HepG2 (cell line): Measurements from ENCODE around the gene MPO. TPM values are rescaled to one million over a fixed set of nuclear protein-coding genes. Genes with fewer than 3 reads are reported as not detected.

Experiments
- ATAC-seq: fragments of 200-7000 bp; cut with Tn5 transposase; 3 replicates; pipeline ENCODE4 v1.9.1; 2020; ENCODE audit warnings: mild to moderate bottlenecking, moderate library complexity
- BruUV-seq: library from RNA; stranded (reverse); fragments of 400-500 nt; replicated peaks from 2 replicates; lab custom pipeline; 2021; lab: Mats Ljungman, UMichigan
- CTCF ChIA-PET: fragments of 300-600 bp; formaldehyde crosslinking; extraction: SDS; loops from one replicate; lab custom pipeline; 2021; ENCODE audit warnings: low total read pairs, inconsistent platforms, low intra/inter-chr PET ratio; lab: Yijun Ruan, JAX
- POLR2A ChIA-PET: fragments of 350-600 bp; sonication (Branson Sonifier 250); formaldehyde crosslinking; loops from one replicate; lab custom pipeline; 2020; ENCODE audit warnings: antibody characterized with exemption, inconsistent platforms; lab: Yijun Ruan, JAX
- DNase-seq: peaks from one replicate; pipeline ENCODE4 v3.0.0-alpha.2; 2015; ENCODE audit warnings: low spot score
- FAIRE-seq: peaks from 3 replicates; lab custom pipeline; 2011; peaks lifted over from hg19 to GRCh38; lab: Jason Lieb, UNC
- H2AFZ ChIP-seq: one replicate; pipeline ENCODE4 v1.6.1; 2011; ENCODE audit warnings: low read length, inconsistent platforms
- H3K27ac ChIP-seq: fragments of 300-600 bp; 3 replicates; pipeline ENCODE4 v1.8.0; 2011; ENCODE audit warnings: mixed run types, mild to moderate bottlenecking, mixed read lengths, low read length, inconsistent platforms; ENCODE audit not compliant: insufficient read depth; ENCODE audit errors: extremely low read length
- H3K27me3 ChIP-seq, 2 experiments: fragments of 200-600 bp in 1 of 2; 2 replicates in 1 of 2; 3 replicates in 1 of 2; pipeline versions ENCODE4 v1.6.0 to v1.8.0; 2011; ENCODE audit warnings: low read length in 2 of 2, mild to moderate bottlenecking in 2 of 2, moderate library complexity in 2 of 2, inconsistent platforms in 1 of 2; ENCODE audit not compliant: insufficient read depth in 2 of 2, control insufficient read depth in 1 of 2
- H3K36me3 ChIP-seq, 2 experiments: fragments of 200-600 bp in 1 of 2; replicated peaks in 1 of 2; 2 replicates in 1 of 2; 3 replicates in 1 of 2; pipeline versions ENCODE4 v1.5.1 to v1.8.0; 2011; ENCODE audit warnings: low read length in 2 of 2, inconsistent platforms in 1 of 2; ENCODE audit not compliant: insufficient read depth in 2 of 2, control insufficient read depth in 1 of 2
- H3K4me1 ChIP-seq: 2 replicates; pipeline ENCODE4 v1.5.1; 2012; ENCODE audit warnings: low read length, inconsistent platforms; ENCODE audit not compliant: insufficient read depth
- H3K4me2 ChIP-seq: 2 replicates; pipeline ENCODE4 v1.6.0; 2011; ENCODE audit warnings: low read depth, low read length, inconsistent platforms
- H3K4me3 ChIP-seq, 3 experiments: fragments of 200-600 bp in 1 of 3; sonication (generic), shearing (Covaris generic) in 1 of 3; replicated peaks in 1 of 3; 2 replicates each; pipeline ENCODE4 v1.5.1; 2011 to 2016; ENCODE audit warnings: low read length in 3 of 3, inconsistent platforms in 2 of 3, low read depth in 2 of 3, mild to moderate bottlenecking in 2 of 3, control low read depth in 1 of 3, mixed read lengths in 1 of 3; ENCODE audit not compliant: insufficient read depth in 1 of 3
- H3K79me2 ChIP-seq: one replicate; pipeline ENCODE4 v1.6.1; 2011; ENCODE audit warnings: low read length, inconsistent platforms; ENCODE audit not compliant: insufficient read depth
- H3K9ac ChIP-seq: 2 replicates; pipeline ENCODE4 v1.6.0; 2011; ENCODE audit warnings: mild to moderate bottlenecking, low read depth, low read length, inconsistent platforms; ENCODE audit not compliant: insufficient read depth
- H3K9me3 ChIP-seq: 2 replicates; pipeline ENCODE4 v1.5.1; 2012; ENCODE audit warnings: mild to moderate bottlenecking, low read length
- H4K20me1 ChIP-seq: 2 replicates; pipeline ENCODE4 v1.6.0; 2011; ENCODE audit warnings: inconsistent platforms, mild to moderate bottlenecking, low read length, moderate library complexity; ENCODE audit not compliant: insufficient read depth
- BHLHE40 ChIP-seq: IDR thresholded peaks from 2 replicates; pipeline ENCODE4 v1.6.1; 2011; ENCODE audit warnings: low read length, improper control_type of control experiment
- FOXP1 ChIP-seq, 2 experiments: fragments of 450-650 bp in 1 of 2; IDR thresholded peaks; 2 replicates each; pipeline ENCODE4 v1.6.1; 2017 to 2018; ENCODE audit warnings: antibody characterized with exemption in 1 of 2
- RFX5 ChIP-seq: IDR thresholded peaks from 2 replicates; pipeline ENCODE4 v1.6.1; 2011; ENCODE audit warnings: low read depth, low read length, improper control_type of control experiment
- WGBS: methylation state at CpG from one replicate; pipeline ENCODE4 v1.1.6; 2017; ENCODE audit warnings: low lambda C conversion rate; 5-methylcytosine and 5-hydroxymethylcytosine counted together
- in situ Hi-C: cut with HindIII; loops from 2 replicates; pipeline ENCODE4 v1.10.0; 2017; ENCODE audit warnings: low pct_unique_long_range_greater_than_20kb; ENCODE audit not compliant: extremely low pct_ligation_motif_present
- intact Hi-C: fragments of 100-400 bp; cut with micrococcal nuclease; formaldehyde crosslinking; loops from one replicate; pipeline ENCODE4 v1.10.0; 2022; ENCODE audit not compliant: unreplicated experiment
- polyA plus RNA-seq, 8 experiments: library from polyadenylated mRNA; depleted of rRNA in 3 of 8; stranded (reverse) in 7 of 8; unstranded in 1 of 8; fragments of >200 nt; fragmentation: Illumina TruSeq in 4 of 8; extraction: Trizol in 4 of 8; gene quantifications; 2 replicates each; pipeline versions ENCODE4 v1.2.1 to v1.2.3, GENCODE V29; 2011 to 2016; ENCODE audit warnings: low read depth in 4 of 8, missing spikeins in 1 of 8, mixed read lengths in 1 of 8; ENCODE audit not compliant: insufficient read depth in 1 of 8
- total RNA-seq, 5 experiments: library from RNA; depleted of rRNA; stranded (reverse); fragments of >200 nt; fragmentation: Illumina TruSeq; extraction: Trizol; gene quantifications; 2 replicates each; pipeline ENCODE4 v1.2.3, GENCODE V29; 2016; ENCODE audit warnings: low read depth in 1 of 5
- TF ChIP-seq, protein P1 (sequence below): sonication (generic); formaldehyde crosslinking; IDR thresholded peaks from 2 replicates; pipeline ENCODE4 v1.5.0; 2020; ENCODE audit warnings: mild to moderate bottlenecking, missing genetic modification reagents, moderate library complexity
- TF ChIP-seq, protein P2 (sequence below): sonication (generic); formaldehyde crosslinking; IDR thresholded peaks from 2 replicates; pipeline ENCODE4 v1.4.0; 2020; ENCODE audit warnings: mild to moderate bottlenecking, missing genetic modification reagents

Gene MPO
- total and polyA plus RNA-seq, 2 of the 13 experiments (the other 11 are each of a cell fraction or from before 2014, with no cell fraction given): not detected

DNA sequence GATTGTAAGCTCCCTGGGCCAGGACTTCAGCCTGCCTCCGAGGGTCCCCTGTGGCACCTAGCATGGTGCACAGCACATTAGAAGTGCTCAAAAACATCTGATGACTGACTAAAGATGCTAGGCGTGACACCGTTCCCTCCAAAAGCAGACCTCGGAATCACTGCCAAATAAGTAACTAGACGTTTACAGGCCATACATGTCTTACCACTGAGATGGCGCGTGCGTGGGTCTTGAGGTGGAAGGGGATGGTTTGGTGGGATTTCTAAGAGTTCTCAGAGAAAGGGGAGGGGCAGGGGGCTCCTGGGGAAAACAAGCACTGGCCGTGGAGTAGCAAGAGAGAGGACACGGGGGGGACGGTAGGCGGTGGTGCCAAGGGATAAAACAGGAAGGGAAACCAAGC lies 12.4 kb downstream of the MPO start:
- H4K20me1 ChIP-seq: no peaks in the 10 kb centered on the region
- H3K4me1 ChIP-seq: no peaks in the 10 kb centered on the region
- CTCF ChIA-PET: no interaction called here
- no TSS peak for BruUV-seq
- in situ Hi-C loops (no loop called here), intact Hi-C loops (no loop called here)
- FAIRE-seq: no peak
- no peaks in the 10 kb centered on the region for H3K36me3 ChIP-seq
- peaks cover 3 to 60% of the 10 kb centered on the region in 2 experiments; a peak in 4 of 5 replicates for H3K27me3 ChIP-seq
- no peak overlapping the region for H2AFZ ChIP-seq
- no peak overlapping the region for H3K27ac ChIP-seq
- H3K79me2 ChIP-seq: no peaks in the 10 kb centered on the region
- ATAC-seq: no peak
- POLR2A ChIA-PET: no interaction called here
- DNase-seq: no peak
- H3K9me3 ChIP-seq: no peaks in the 10 kb centered on the region
- no peak for TF ChIP-seq RFX5
- TF ChIP-seq, protein P1, sequence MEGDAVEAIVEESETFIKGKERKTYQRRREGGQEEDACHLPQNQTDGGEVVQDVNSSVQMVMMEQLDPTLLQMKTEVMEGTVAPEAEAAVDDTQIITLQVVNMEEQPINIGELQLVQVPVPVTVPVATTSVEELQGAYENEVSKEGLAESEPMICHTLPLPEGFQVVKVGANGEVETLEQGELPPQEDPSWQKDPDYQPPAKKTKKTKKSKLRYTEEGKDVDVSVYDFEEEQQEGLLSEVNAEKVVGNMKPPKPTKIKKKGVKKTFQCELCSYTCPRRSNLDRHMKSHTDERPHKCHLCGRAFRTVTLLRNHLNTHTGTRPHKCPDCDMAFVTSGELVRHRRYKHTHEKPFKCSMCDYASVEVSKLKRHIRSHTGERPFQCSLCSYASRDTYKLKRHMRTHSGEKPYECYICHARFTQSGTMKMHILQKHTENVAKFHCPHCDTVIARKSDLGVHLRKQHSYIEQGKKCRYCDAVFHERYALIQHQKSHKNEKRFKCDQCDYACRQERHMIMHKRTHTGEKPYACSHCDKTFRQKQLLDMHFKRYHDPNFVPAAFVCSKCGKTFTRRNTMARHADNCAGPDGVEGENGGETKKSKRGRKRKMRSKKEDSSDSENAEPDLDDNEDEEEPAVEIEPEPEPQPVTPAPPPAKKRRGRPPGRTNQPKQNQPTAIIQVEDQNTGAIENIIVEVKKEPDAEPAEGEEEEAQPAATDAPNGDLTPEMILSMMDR (CRISPR knock-in tag): no peak
- no peak for TF ChIP-seq BHLHE40
- TF ChIP-seq, protein P2, sequence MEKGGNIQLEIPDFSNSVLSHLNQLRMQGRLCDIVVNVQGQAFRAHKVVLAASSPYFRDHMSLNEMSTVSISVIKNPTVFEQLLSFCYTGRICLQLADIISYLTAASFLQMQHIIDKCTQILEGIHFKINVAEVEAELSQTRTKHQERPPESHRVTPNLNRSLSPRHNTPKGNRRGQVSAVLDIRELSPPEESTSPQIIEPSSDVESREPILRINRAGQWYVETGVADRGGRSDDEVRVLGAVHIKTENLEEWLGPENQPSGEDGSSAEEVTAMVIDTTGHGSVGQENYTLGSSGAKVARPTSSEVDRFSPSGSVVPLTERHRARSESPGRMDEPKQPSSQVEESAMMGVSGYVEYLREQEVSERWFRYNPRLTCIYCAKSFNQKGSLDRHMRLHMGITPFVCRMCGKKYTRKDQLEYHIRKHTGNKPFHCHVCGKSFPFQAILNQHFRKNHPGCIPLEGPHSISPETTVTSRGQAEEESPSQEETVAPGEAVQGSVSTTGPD (CRISPR knock-in tag): no peak
- TF ChIP-seq FOXP1 (IDR thresholded peaks at IDR 0.05): no peak
- TF ChIP-seq FOXP1 (CRISPR knock-in tag; IDR thresholded peaks at IDR 0.05): no peak
- no peak overlapping the region for H3K9ac ChIP-seq
- no peak overlapping the region for H3K4me2 ChIP-seq
- 64% methylated on average over 12 of the region's 12 CpGs for WGBS
- no peak overlapping the region for H3K4me3 ChIP-seq
